ENCODE data around the gene BHMT2. TPM values are rescaled to one million over a fixed set of nuclear protein-coding genes. Genes with fewer than 3 reads are reported as not detected.

BHMT2 gene
- total RNA-seq, 1 experiment from 2014 or later = not detected

DNA sequence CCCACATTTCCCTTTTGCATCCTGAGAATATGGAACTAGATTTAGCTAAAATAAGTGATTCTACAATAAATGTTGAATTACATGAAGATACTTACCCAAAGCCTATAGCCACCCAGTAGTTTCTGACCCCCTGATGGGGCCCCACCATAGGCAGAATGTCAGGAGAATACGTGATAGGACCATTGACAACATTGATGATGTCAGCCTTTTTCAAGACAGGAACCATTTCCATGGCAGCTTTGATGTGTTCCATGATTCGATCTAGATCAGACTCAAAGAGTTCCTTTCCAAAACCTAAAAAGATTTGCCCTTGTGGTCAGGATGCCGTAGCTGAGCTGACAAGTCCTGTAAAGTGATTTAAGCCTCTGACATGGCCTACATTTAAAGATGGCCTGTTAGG lies 27.4 kb upstream of the BHMT2 start:
- Histone ChIP-seq H2BK15ac (ENCODE audit: low read depth, low read length) (no peak overlapping the region), H2AK5ac (ENCODE audit: insufficient read length, low read length) (no peak overlapping the region), H3K27me3 (ENCODE audit: insufficient read depth, low read length) (no peaks in the 10 kb centered on the region), H3K79me2 (ENCODE audit: insufficient read depth, low read length) (no peaks in the 10 kb centered on the region), H3K4me2 (ENCODE audit: insufficient read depth, insufficient read length, low read length) (no peak overlapping the region), H3K4ac (ENCODE audit: low read depth, low read length) (no peak overlapping the region), H3K23me2 (ENCODE audit: insufficient read length, low read depth, low read length, poor library complexity, severe bottlenecking) (no peaks in the 10 kb centered on the region), H2BK120ac (ENCODE audit: low read depth, low read length, poor library complexity, severe bottlenecking) (no peak overlapping the region), H4K20me1 (ENCODE audit: control insufficient read depth, insufficient read depth, insufficient read length) (no peaks in the 10 kb centered on the region), H3K9me3 (ENCODE audit: control insufficient read depth, low read depth, low read length) (no peaks in the 10 kb centered on the region), H3K56ac (ENCODE audit: insufficient read length, low read depth, low read length) (no peak overlapping the region), H2BK20ac (ENCODE audit: low read depth, low read length, poor library complexity, severe bottlenecking) (no peak overlapping the region), H4K5ac (ENCODE audit: insufficient read length, low read depth, low read length) (no peak overlapping the region), H2BK5ac (ENCODE audit: insufficient read length, low read length) (no peak overlapping the region), H4K91ac (ENCODE audit: insufficient read length, low read depth, low read length) (no peak overlapping the region), H3K4me1 (ENCODE audit: insufficient read depth, low read length) (no peaks in the 10 kb centered on the region), H3K14ac (ENCODE audit: insufficient read depth, low read length) (no peak overlapping the region), H3K9ac (ENCODE audit: extremely low read depth, insufficient read length, low read length) (no peak overlapping the region), H2AFZ (ENCODE audit: low read length) (no peak overlapping the region), H3K27ac (ENCODE audit: insufficient read length, low read depth, low read length) (no peak overlapping the region), H3K79me1 (ENCODE audit: insufficient read depth, low read depth, low read length, poor library complexity, severe bottlenecking) (no peaks in the 10 kb centered on the region), H2BK12ac (ENCODE audit: insufficient read length, low read depth, low read length) (no peak overlapping the region), H4K8ac (replicated peaks; ENCODE audit: insufficient read length, low read depth, low read length) (no peak overlapping the region), H3K18ac (ENCODE audit: insufficient read length, low read depth, low read length) (no peak overlapping the region), H3K23ac (ENCODE audit: insufficient read length, low read depth, low read length) (no peak overlapping the region), H3T11ph (ENCODE audit: low read length) (no peak overlapping the region)
- no peaks in the 10 kb centered on the region for H3K4me1 Mint-ChIP-seq
- H3K36me3 Mint-ChIP-seq (ENCODE audit: insufficient read depth in 1 of 3, low read depth in 3 of 3) = no peaks in the 10 kb centered on the region
- H3K9me3 Mint-ChIP-seq = no peaks in the 10 kb centered on the region
- TF ChIP-seq CTCF (conservative IDR thresholded peaks at IDR 0.05) = no peak
- no peak overlapping the region for H3K27ac Mint-ChIP-seq
- no peaks in the 10 kb centered on the region for H3K27me3 Mint-ChIP-seq (ENCODE audit: low read depth)
- DNase-seq = no peak
- WGBS (ENCODE audit: extremely low coverage, insufficient read length, low lambda C conversion rate) = no CpG with 5 or more reads among the region's 3 CpGs
- H3K4me3 Mint-ChIP-seq = no peak overlapping the region

Measured in H9 (cell line).